Measurements from ENCODE around the gene ALAS1.

ALAS1 gene

DNA sequence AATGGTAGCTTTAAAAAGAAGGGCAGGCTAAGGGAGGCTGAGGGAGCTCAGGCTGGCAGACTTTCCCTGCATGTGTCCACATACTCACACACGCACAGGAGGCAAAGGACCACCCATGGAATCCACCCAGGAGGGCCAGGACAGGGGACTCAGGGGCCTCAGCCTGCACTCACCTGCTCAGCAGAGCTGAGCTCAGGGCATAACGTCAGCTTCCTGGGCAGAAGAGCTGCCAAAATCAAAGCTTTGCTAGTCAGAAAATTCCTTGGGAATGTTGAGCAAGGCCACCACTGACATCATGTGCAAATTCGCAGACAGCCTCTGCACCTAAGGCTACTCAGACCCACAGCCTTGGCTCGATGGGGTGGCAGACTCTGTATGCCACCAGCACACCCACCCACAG lies 16.4 kb upstream of the ALAS1 start:
- DNase-seq (ENCODE audit: low spot score) = no peak
- POLR2A ChIA-PET (ENCODE audit: low non-redundant PET) = interaction anchor here (0.6 kb wide), 1 partner anchor 125 kb away, joined by 3 read pairs; no protein-coding TSS in a partner anchor
- peak overlapping the region; percentile 67 for H3K27ac ChIP-seq
- CTCF ChIA-PET = no interaction called here
- TF ChIP-seq, protein P1, sequence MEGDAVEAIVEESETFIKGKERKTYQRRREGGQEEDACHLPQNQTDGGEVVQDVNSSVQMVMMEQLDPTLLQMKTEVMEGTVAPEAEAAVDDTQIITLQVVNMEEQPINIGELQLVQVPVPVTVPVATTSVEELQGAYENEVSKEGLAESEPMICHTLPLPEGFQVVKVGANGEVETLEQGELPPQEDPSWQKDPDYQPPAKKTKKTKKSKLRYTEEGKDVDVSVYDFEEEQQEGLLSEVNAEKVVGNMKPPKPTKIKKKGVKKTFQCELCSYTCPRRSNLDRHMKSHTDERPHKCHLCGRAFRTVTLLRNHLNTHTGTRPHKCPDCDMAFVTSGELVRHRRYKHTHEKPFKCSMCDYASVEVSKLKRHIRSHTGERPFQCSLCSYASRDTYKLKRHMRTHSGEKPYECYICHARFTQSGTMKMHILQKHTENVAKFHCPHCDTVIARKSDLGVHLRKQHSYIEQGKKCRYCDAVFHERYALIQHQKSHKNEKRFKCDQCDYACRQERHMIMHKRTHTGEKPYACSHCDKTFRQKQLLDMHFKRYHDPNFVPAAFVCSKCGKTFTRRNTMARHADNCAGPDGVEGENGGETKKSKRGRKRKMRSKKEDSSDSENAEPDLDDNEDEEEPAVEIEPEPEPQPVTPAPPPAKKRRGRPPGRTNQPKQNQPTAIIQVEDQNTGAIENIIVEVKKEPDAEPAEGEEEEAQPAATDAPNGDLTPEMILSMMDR (conservative IDR thresholded peaks at IDR 0.05; ENCODE audit: low read depth) = no peak

DNA sequence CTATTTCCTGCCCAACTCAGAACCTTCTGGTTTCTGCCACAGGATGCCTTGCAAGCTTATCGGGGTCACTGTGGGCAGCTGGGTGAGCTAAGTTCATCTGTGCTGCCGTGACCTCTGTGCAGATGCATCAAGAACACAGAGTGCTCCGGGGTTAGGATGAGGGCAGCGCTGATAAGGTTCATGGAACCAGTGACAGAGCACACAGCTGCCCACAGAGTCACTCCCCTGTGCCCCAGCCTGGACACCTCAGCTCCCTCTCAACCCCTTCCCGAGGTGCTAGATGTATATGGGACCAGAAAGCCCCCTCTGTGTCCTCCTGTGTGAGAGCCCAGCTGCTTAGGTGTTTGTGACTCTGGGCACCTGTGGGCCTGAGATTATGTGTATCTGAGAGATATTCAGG lies 15.8 kb upstream of the ALAS1 start:
- TF ChIP-seq, protein P1 (conservative IDR thresholded peaks at IDR 0.05; ENCODE audit: low read depth) = no peak
- DNase-seq (ENCODE audit: low spot score) = no peak
- H3K27ac ChIP-seq = peak overlapping the region; percentile 67
- ChIA-PET CTCF (no interaction called here), POLR2A (ENCODE audit: low non-redundant PET) (no interaction called here)

DNA sequence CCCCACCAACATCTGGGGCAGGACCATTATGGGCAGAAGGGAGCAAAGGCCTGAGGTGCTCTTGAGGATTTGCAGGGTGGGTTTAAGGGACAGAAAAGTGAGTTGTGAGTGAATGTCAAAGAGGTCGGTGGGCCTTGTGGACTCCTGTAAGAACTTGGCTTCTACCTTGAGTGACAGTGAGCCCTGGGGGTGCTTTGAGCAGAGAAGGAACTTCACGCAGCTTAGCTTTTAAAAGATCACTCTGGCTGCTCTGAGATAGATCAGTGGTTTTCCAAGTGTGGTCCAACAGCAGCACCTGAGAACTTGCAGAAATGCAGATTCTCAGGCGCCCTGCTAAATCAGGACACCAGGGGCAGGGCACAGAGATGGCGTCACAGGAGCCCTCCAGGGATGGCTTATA lies 15.3 kb upstream of the ALAS1 start:
- ChIA-PET POLR2A (ENCODE audit: low non-redundant PET) (no interaction called here), CTCF (interaction anchor here (1.2 kb wide), 1 partner anchor 38 kb away, joined by 3 read pairs; no protein-coding TSS in a partner anchor)
- H3K27ac ChIP-seq = no peak overlapping the region
- TF ChIP-seq, protein P1 (conservative IDR thresholded peaks at IDR 0.05; ENCODE audit: low read depth) = no peak
- no peak for DNase-seq (ENCODE audit: low spot score)

DNA sequence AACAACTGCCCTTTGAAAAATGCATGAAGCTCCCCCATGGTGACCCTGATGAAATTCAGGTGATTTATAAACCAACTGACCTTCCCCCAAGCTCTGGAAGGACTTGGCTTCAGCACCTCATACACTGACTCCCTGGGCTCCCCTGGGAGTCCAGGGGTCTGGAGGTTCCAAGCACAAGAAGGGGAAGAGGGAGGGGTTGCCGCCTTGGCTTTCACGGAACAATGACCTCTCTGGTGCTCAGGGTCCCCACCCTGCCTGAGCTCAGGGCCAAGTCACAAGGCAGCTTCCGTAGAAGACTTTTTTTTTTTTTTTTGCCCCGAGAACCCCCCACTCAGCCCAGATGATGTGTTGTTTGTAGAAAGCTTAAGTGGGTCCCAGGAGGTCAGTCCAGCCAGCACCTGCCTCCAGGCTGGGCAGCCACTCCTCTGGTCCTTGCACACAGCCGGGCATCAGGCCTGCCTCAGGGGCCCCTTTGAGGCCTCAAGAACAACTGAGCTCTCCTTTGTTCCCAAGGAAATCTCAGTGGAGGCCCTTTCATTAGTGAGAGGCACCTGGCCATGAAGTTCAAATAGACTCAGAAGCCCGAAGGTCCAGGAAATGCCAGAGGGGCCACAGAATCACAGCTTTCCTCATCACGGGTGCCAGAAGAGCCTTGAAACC lies 14.0 kb upstream of the ALAS1 start:
- ChIA-PET CTCF (interaction anchor here (0.6 to 1.2 kb wide), 3 partner anchors 36 to 136 kb away, joined by 3 to 5 read pairs (median 4); no protein-coding TSS in a partner anchor), POLR2A (ENCODE audit: low non-redundant PET) (no interaction called here)
- no peak overlapping the region for H3K27ac ChIP-seq
- TF ChIP-seq, protein P1 (conservative IDR thresholded peaks at IDR 0.05; ENCODE audit: low read depth) = no peak
- DNase-seq (ENCODE audit: low spot score) = no peak

DNA sequence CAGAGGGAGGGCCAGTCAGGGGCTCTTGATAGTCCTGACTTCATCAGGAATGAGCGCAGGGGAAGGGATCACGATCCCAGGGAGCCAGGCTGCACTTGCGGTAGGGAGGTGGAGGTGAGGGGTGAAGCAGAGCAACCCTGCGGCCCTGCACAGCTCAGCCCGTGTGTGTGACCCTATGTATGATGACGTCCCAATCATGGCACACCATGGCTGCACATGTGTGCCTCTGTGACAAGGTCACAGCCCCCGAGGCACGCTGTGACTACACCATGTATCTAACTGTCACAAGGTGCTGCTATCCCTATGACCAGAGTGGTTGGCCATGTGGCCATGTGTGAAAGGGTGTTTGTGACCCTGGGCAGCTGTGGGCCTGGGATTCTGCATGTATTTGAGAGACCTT lies 13.3 kb upstream of the ALAS1 start:
- no peak overlapping the region for H3K27ac ChIP-seq
- ChIA-PET POLR2A (ENCODE audit: low non-redundant PET) (no interaction called here), CTCF (interaction anchor here (0.6 kb wide), 2 partner anchors 93 to 147 kb away, joined by 7 to 11 read pairs; no protein-coding TSS in a partner anchor)
- no peak for DNase-seq (ENCODE audit: low spot score)
- TF ChIP-seq, protein P1 (conservative IDR thresholded peaks at IDR 0.05; ENCODE audit: low read depth) = no peak

DNA sequence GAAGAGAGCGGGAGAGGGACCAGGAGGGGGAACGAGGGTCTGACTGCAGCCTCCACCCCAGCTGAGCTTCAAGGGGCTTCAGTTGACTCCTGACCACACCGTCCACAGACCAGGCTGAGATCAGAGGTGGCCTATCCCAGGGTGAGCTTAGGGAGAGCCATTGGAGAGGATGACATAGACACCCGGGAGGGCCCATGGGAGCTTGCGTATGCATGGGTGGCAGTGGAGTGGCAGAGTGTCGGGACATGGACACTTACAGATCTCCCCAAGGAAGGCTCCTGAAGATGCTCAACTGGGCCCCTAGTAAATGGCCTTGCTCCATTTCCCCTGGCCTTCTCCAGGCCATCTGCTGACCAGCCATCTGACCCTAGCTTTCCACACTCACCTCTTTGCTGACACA lies 12.6 kb upstream of the ALAS1 start:
- DNase-seq (ENCODE audit: low spot score) = no peak
- ChIA-PET CTCF (interaction anchor here (0.6 kb wide), 2 partner anchors 92 to 146 kb away, joined by 7 to 11 read pairs; no protein-coding TSS in a partner anchor), POLR2A (ENCODE audit: low non-redundant PET) (no interaction called here)
- no peak overlapping the region for H3K27ac ChIP-seq
- TF ChIP-seq, protein P1 (conservative IDR thresholded peaks at IDR 0.05; ENCODE audit: low read depth) = no peak
